Activated naive CD8-positive, alpha-beta T cell treated with anti-CD3 and anti-CD28 coated beads for 36 hours (primary cell): ENCODE measurements around the gene NAMPT. TPM values are rescaled to one million over a fixed set of nuclear protein-coding genes. Genes with fewer than 3 reads are reported as not detected.

Experiments
- DNase-seq: peaks from one replicate; pipeline ENCODE4 v3.0.0; 2021
- H3K27ac Mint-ChIP-seq: one replicate; pipeline ENCODE4 v1.8.0; 2022; ENCODE audit warnings: mild to moderate bottlenecking, moderate library complexity, mixed read lengths
- H3K27me3 Mint-ChIP-seq: one replicate; pipeline ENCODE4 v1.8.0; 2022; ENCODE audit warnings: mild to moderate bottlenecking, mixed read lengths
- H3K36me3 Mint-ChIP-seq: one replicate; pipeline ENCODE4 v1.8.0; 2021; ENCODE audit warnings: mild to moderate bottlenecking, mixed read lengths
- H3K4me1 Mint-ChIP-seq: one replicate; pipeline ENCODE4 v1.8.0; 2021; ENCODE audit warnings: mixed read lengths
- H3K4me3 Mint-ChIP-seq: one replicate; pipeline ENCODE4 v1.8.0; 2022; ENCODE audit warnings: mild to moderate bottlenecking, moderate library complexity, mixed read lengths
- H3K9me3 Mint-ChIP-seq: one replicate; pipeline ENCODE4 v1.8.0; 2022; ENCODE audit warnings: mixed read lengths
- total RNA-seq, 2 experiments: library from RNA; stranded (reverse); gene quantifications; one replicate each; pipeline ENCODE4 v1.2.3, GENCODE V29; 2021

The NAMPT gene
- total RNA-seq, 2 experiments from 2014 or later: 590 to 613 TPM

- Mint-ChIP-seq H3K36me3 (peaks cover 32% of the 10 kb centered on the region), H3K27me3 (peaks cover 8% of the 10 kb centered on the region), H3K4me1 (peaks cover 31% of the 10 kb centered on the region), H3K4me3 (peak overlapping the region; percentile 97), H3K27ac (peak overlapping the region; percentile 100), H3K9me3 (peaks cover 2% of the 10 kb centered on the region)
- DNase-seq: peak; percentile 51
These were observed 1.2 kb upstream of the NAMPT start for GRCh38 chr7:106285855-106286492.

GRCh38 chr7:106285051-106285854 is 470 bp upstream of the NAMPT start:
- Mint-ChIP-seq H3K27me3 (peaks cover 5% of the 10 kb centered on the region), H3K9me3 (peaks cover 2% of the 10 kb centered on the region), H3K4me1 (peaks cover 36% of the 10 kb centered on the region), H3K27ac (peak overlapping the region; percentile 100), H3K4me3 (peak overlapping the region; percentile 97), H3K36me3 (peaks cover 38% of the 10 kb centered on the region)
- DNase-seq: peak; percentile 99

- Mint-ChIP-seq H3K4me1 (peaks cover 43% of the 10 kb centered on the region), H3K4me3 (peak overlapping the region; percentile 97), H3K27ac (peak overlapping the region; percentile 94), H3K9me3 (peaks cover 4% of the 10 kb centered on the region), H3K27me3 (peaks cover 3% of the 10 kb centered on the region), H3K36me3 (peaks cover 50% of the 10 kb centered on the region)
- peak; percentile 64 for DNase-seq
These were observed 711 bp downstream of the NAMPT start for GRCh38 chr7:106283831-106284713.

GRCh38 chr7:106283501-106283830 is 1.3 kb downstream of the NAMPT start:
- peaks cover 47% of the 10 kb centered on the region for H3K4me1 Mint-ChIP-seq
- H3K4me3 Mint-ChIP-seq: peak overlapping the region; percentile 87
- peaks cover 3% of the 10 kb centered on the region for H3K27me3 Mint-ChIP-seq
- DNase-seq: no peak
- H3K27ac Mint-ChIP-seq: peak overlapping the region; percentile 94
- peaks cover 4% of the 10 kb centered on the region for H3K9me3 Mint-ChIP-seq
- peaks cover 54% of the 10 kb centered on the region for H3K36me3 Mint-ChIP-seq

- Mint-ChIP-seq H3K9me3 (peaks cover 4% of the 10 kb centered on the region), H3K27ac (peak overlapping the region; percentile 94), H3K27me3 (peaks cover 3% of the 10 kb centered on the region), H3K4me3 (peak overlapping the region; percentile 87), H3K4me1 (peaks cover 48% of the 10 kb centered on the region), H3K36me3 (peaks cover 60% of the 10 kb centered on the region)
- no peak for DNase-seq
These were observed 1.9 kb downstream of the NAMPT start for GRCh38 chr7:106282852-106283251.

GRCh38 chr7:106282390-106282789 is 2.4 kb downstream of the NAMPT start:
- peaks cover 4% of the 10 kb centered on the region for H3K9me3 Mint-ChIP-seq
- no peak for DNase-seq
- H3K27me3 Mint-ChIP-seq: peaks cover 3% of the 10 kb centered on the region
- H3K4me1 Mint-ChIP-seq: peaks cover 53% of the 10 kb centered on the region
- H3K27ac Mint-ChIP-seq: peak overlapping the region; percentile 94
- peak overlapping the region; percentile 87 for H3K4me3 Mint-ChIP-seq
- H3K36me3 Mint-ChIP-seq: peaks cover 64% of the 10 kb centered on the region

- peaks cover 69% of the 10 kb centered on the region for H3K36me3 Mint-ChIP-seq
- peaks cover 52% of the 10 kb centered on the region for H3K4me1 Mint-ChIP-seq
- H3K27ac Mint-ChIP-seq: peak overlapping the region; percentile 94
- peaks cover 3% of the 10 kb centered on the region for H3K27me3 Mint-ChIP-seq
- H3K4me3 Mint-ChIP-seq: peak overlapping the region; percentile 87
- peaks cover 4% of the 10 kb centered on the region for H3K9me3 Mint-ChIP-seq
- DNase-seq: no peak
These were observed 3.0 kb downstream of the NAMPT start for GRCh38 chr7:106281585-106282318.

GRCh38 chr7:106281127-106281526 is 3.7 kb downstream of the NAMPT start:
- Mint-ChIP-seq H3K27ac (peak overlapping the region; percentile 85), H3K36me3 (peaks cover 73% of the 10 kb centered on the region), H3K4me3 (peak overlapping the region; percentile 87), H3K4me1 (peaks cover 49% of the 10 kb centered on the region), H3K9me3 (peaks cover 2% of the 10 kb centered on the region), H3K27me3 (peaks cover 3% of the 10 kb centered on the region)
- no peak for DNase-seq

- DNase-seq: peak; percentile 30
- Mint-ChIP-seq H3K36me3 (peaks cover 83% of the 10 kb centered on the region), H3K27me3 (peaks cover under 1% of the 10 kb centered on the region), H3K4me1 (peaks cover 49% of the 10 kb centered on the region), H3K9me3 (peaks cover 1% of the 10 kb centered on the region), H3K4me3 (peak overlapping the region; percentile 87), H3K27ac (peak overlapping the region; percentile 85)
These were observed 5.2 kb downstream of the NAMPT start for GRCh38 chr7:106279425-106280197.

GRCh38 chr7:106278695-106279094 is 6.1 kb downstream of the NAMPT start:
- H3K4me1 Mint-ChIP-seq: peaks cover 50% of the 10 kb centered on the region
- no peak for DNase-seq
- H3K27me3 Mint-ChIP-seq: no peaks in the 10 kb centered on the region
- peak overlapping the region; percentile 54 for H3K4me3 Mint-ChIP-seq
- peak overlapping the region; percentile 38 for H3K27ac Mint-ChIP-seq
- H3K9me3 Mint-ChIP-seq: peaks cover 1% of the 10 kb centered on the region
- peaks cover 86% of the 10 kb centered on the region for H3K36me3 Mint-ChIP-seq

- peaks cover 88% of the 10 kb centered on the region for H3K36me3 Mint-ChIP-seq
- DNase-seq: no peak
- peaks cover 1% of the 10 kb centered on the region for H3K9me3 Mint-ChIP-seq
- peak overlapping the region; percentile 38 for H3K27ac Mint-ChIP-seq
- no peaks in the 10 kb centered on the region for H3K27me3 Mint-ChIP-seq
- H3K4me3 Mint-ChIP-seq: peak overlapping the region; percentile 54
- H3K4me1 Mint-ChIP-seq: peaks cover 55% of the 10 kb centered on the region
These were observed 6.8 kb downstream of the NAMPT start for GRCh38 chr7:106277976-106278375.

GRCh38 chr7:106276513-106276912 is 8.3 kb downstream of the NAMPT start:
- Mint-ChIP-seq H3K4me3 (no peak overlapping the region), H3K27ac (no peak overlapping the region), H3K9me3 (peaks cover 1% of the 10 kb centered on the region), H3K4me1 (peaks cover 53% of the 10 kb centered on the region), H3K27me3 (no peaks in the 10 kb centered on the region), H3K36me3 (peaks cover 80% of the 10 kb centered on the region)
- no peak for DNase-seq

GRCh38 chr7:106273009-106273668 is 11.6 kb downstream of the NAMPT start:
- no peaks in the 10 kb centered on the region for H3K9me3 Mint-ChIP-seq
- no peak for DNase-seq
- peak overlapping the region; percentile 69 for H3K27ac Mint-ChIP-seq
- H3K27me3 Mint-ChIP-seq: no peaks in the 10 kb centered on the region
- H3K4me1 Mint-ChIP-seq: peaks cover 36% of the 10 kb centered on the region
- H3K36me3 Mint-ChIP-seq: peaks cover 74% of the 10 kb centered on the region
- no peak overlapping the region for H3K4me3 Mint-ChIP-seq
